H1 (cell line): ENCODE data around the gene TMEM178B. TPM values are rescaled to one million over a fixed set of nuclear protein-coding genes. Genes with fewer than 3 reads are reported as not detected.

ENCODE experiments used
- CEBPB ChIP-seq: IDR thresholded peaks from 2 replicates; pipeline ENCODE4 v1.6.1; 2012; ENCODE audit warnings: low read depth, low read length
- HDAC2 ChIP-seq, 2 experiments: fragments of 300-600 bp in 1 of 2; sonication (generic) in 1 of 2; IDR thresholded peaks; 2 replicates each; pipeline ENCODE4 v1.6.1; 2011 to 2012; ENCODE audit warnings: low read depth in 2 of 2, low read length in 2 of 2, mild to moderate bottlenecking in 2 of 2, moderate library complexity in 2 of 2, borderline replicate concordance in 1 of 2, inconsistent platforms in 1 of 2
- SIRT6 ChIP-seq: IDR thresholded peaks from one replicate; pipeline ENCODE4 v1.7.1; 2012; ENCODE audit warnings: low read length, inconsistent platforms
- SP1 ChIP-seq: IDR thresholded peaks from 2 replicates; pipeline ENCODE4 v1.6.1; 2011; ENCODE audit warnings: low read depth, low read length
- SP4 ChIP-seq: IDR thresholded peaks from 2 replicates; pipeline ENCODE4 v1.6.1; 2012; ENCODE audit warnings: low read length, inconsistent platforms
- TBP ChIP-seq: IDR thresholded peaks from 2 replicates; pipeline ENCODE4 v1.6.1; 2011; ENCODE audit warnings: low read depth, low read length, improper control_type of control experiment
- YY1 ChIP-seq: IDR thresholded peaks from 2 replicates; pipeline ENCODE4 v1.6.1; 2011; ENCODE audit warnings: low read depth, mild to moderate bottlenecking, low read length
- polyA plus RNA-seq, 7 experiments: library from polyadenylated mRNA; depleted of rRNA in 3 of 7; stranded (reverse) in 5 of 7; unstranded in 2 of 7; fragments of >200 nt in 5 of 7; fragments of 200-250 nt in 2 of 7; gene quantifications; 1 replicate in 5 of 7; 2 replicates in 1 of 7; 4 replicates in 1 of 7; pipeline versions ENCODE4 v1.2.1 to v1.2.3, GENCODE V29; 2011 to 2013; ENCODE audit warnings: missing spikeins in 2 of 7, mixed read lengths in 2 of 7
- total RNA-seq: library from RNA; stranded (reverse); fragmentation: NEBNext Ultra II Directional; extraction: Animal tissue kit (Norgen Biotek cat#: 25700); gene quantifications from 2 replicates; pipeline ENCODE4 v1.2.1, GENCODE V29; 2021
- TF ChIP-seq, protein P1 (sequence below): fragments of 300-600 bp; sonication (generic); IDR thresholded peaks from 2 replicates; pipeline ENCODE4 v1.7.1; 2012; ENCODE audit warnings: low read length, moderate library complexity, mild to moderate bottlenecking, inconsistent platforms; ENCODE audit not compliant: insufficient replicate concordance

TMEM178B gene
- total and polyA plus RNA-seq, 2 of the 8 experiments (the other 6 are each of a cell fraction or from before 2014, with no cell fraction given), result 5.3 to 18.1 TPM

GRCh38 chr7:141218941-141219340 is 145.1 kb downstream of the TMEM178B start (continued):
- TF ChIP-seq SP4 (no peak), SP1 (no peak), YY1 (no peak), SIRT6 (no peak), CEBPB (no peak), HDAC2 (IDR thresholded peaks at IDR 0.05; ENCODE audit: borderline replicate concordance in 1 of 2, low read depth in 2 of 2, low read length in 2 of 2) (no peak), TBP (no peak)
- TF ChIP-seq, protein P1, sequence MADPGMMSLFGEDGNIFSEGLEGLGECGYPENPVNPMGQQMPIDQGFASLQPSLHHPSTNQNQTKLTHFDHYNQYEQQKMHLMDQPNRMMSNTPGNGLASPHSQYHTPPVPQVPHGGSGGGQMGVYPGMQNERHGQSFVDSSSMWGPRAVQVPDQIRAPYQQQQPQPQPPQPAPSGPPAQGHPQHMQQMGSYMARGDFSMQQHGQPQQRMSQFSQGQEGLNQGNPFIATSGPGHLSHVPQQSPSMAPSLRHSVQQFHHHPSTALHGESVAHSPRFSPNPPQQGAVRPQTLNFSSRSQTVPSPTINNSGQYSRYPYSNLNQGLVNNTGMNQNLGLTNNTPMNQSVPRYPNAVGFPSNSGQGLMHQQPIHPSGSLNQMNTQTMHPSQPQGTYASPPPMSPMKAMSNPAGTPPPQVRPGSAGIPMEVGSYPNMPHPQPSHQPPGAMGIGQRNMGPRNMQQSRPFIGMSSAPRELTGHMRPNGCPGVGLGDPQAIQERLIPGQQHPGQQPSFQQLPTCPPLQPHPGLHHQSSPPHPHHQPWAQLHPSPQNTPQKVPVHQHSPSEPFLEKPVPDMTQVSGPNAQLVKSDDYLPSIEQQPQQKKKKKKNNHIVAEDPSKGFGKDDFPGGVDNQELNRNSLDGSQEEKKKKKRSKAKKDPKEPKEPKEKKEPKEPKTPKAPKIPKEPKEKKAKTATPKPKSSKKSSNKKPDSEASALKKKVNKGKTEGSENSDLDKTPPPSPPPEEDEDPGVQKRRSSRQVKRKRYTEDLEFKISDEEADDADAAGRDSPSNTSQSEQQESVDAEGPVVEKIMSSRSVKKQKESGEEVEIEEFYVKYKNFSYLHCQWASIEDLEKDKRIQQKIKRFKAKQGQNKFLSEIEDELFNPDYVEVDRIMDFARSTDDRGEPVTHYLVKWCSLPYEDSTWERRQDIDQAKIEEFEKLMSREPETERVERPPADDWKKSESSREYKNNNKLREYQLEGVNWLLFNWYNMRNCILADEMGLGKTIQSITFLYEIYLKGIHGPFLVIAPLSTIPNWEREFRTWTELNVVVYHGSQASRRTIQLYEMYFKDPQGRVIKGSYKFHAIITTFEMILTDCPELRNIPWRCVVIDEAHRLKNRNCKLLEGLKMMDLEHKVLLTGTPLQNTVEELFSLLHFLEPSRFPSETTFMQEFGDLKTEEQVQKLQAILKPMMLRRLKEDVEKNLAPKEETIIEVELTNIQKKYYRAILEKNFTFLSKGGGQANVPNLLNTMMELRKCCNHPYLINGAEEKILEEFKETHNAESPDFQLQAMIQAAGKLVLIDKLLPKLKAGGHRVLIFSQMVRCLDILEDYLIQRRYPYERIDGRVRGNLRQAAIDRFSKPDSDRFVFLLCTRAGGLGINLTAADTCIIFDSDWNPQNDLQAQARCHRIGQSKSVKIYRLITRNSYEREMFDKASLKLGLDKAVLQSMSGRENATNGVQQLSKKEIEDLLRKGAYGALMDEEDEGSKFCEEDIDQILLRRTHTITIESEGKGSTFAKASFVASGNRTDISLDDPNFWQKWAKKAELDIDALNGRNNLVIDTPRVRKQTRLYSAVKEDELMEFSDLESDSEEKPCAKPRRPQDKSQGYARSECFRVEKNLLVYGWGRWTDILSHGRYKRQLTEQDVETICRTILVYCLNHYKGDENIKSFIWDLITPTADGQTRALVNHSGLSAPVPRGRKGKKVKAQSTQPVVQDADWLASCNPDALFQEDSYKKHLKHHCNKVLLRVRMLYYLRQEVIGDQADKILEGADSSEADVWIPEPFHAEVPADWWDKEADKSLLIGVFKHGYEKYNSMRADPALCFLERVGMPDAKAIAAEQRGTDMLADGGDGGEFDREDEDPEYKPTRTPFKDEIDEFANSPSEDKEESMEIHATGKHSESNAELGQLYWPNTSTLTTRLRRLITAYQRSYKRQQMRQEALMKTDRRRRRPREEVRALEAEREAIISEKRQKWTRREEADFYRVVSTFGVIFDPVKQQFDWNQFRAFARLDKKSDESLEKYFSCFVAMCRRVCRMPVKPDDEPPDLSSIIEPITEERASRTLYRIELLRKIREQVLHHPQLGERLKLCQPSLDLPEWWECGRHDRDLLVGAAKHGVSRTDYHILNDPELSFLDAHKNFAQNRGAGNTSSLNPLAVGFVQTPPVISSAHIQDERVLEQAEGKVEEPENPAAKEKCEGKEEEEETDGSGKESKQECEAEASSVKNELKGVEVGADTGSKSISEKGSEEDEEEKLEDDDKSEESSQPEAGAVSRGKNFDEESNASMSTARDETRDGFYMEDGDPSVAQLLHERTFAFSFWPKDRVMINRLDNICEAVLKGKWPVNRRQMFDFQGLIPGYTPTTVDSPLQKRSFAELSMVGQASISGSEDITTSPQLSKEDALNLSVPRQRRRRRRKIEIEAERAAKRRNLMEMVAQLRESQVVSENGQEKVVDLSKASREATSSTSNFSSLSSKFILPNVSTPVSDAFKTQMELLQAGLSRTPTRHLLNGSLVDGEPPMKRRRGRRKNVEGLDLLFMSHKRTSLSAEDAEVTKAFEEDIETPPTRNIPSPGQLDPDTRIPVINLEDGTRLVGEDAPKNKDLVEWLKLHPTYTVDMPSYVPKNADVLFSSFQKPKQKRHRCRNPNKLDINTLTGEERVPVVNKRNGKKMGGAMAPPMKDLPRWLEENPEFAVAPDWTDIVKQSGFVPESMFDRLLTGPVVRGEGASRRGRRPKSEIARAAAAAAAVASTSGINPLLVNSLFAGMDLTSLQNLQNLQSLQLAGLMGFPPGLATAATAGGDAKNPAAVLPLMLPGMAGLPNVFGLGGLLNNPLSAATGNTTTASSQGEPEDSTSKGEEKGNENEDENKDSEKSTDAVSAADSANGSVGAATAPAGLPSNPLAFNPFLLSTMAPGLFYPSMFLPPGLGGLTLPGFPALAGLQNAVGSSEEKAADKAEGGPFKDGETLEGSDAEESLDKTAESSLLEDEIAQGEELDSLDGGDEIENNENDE, result no peak
